Measurements from ENCODE around the gene CAMSAP1.

The CAMSAP1 gene

DNA sequence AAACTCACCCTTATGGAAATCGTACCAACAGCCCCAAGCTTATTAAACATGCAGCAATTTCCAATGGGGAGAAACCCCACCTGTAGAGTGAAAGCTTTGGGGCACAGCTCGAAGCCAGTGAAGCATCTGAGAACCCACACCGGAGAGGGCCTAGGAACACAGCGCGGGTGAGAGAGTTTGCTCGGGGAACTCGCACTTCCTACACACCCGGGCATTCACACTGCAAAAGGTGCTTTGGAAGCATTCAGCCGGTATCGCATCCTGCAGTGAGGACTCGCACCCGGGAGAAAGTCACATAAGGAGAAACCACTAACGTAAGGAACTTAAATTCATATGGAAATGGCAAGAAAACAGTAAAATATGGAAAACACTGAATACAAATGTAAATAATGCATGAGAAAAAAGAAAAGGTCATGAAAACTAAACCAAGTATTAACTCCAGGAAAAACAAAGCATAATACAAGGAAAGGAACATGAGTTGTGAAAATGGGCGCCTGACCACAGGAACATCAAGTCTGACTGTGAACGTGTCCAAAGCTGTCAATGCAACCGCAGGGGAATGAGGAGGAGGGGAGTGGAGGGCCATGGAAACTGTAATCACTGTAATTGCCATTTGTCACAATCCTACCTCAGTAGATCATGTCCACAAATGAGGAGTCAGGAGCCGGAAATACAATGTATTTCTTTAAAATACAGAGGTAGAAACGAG lies 28.7 kb downstream of the CAMSAP1 start:
- DNase-seq = no peak

GRCh38 chr9:135877791-135878527 lies 29.4 kb downstream of the CAMSAP1 start:
- DNase-seq = no peak

DNA sequence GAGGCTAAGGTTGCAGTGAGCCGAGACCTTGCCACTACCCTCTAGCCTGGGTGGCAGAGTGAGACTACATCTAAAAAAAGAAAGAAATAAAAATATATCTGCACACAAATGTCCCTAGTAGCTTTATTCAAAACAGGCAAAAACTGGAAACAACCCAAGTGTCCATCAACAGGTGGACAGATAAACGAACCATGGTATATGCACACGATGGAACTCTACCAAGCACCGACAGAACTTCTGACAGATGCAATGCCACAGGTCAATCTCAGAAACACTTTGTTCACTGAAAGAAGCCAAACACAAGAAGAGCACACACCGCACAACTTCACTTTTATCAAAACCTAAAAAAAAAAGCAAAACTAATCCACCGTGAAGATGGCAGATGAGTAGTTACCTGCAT lies 30.4 kb downstream of the CAMSAP1 start:
- no peak for DNase-seq

GRCh38 chr9:135874859-135875258 lies 32.5 kb downstream of the CAMSAP1 start:
- DNase-seq = no peak

- DNase-seq = no peak
These were observed 37.4 kb downstream of the CAMSAP1 start for GRCh38 chr9:135869909-135870308.

DNA sequence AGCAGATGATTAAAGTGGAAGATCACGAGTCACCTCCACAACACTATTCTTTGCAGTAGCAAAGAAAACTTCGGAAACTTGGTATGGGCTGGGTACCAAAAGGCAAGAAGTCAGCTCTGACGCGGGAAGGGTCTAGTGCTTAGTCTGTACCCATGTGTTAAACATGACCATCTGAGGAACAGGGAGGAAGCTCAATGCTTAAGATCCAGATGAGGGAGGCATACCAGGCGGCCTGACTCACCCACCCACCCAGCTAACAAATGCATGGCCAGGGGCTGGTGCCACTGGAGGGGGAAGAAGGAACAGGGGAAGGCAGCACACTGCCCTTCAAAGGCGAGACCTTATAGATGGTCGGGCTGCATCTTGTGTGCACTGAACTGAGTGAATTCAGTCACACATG lies 41.8 kb downstream of the CAMSAP1 start:
- DNase-seq = no peak

DNA sequence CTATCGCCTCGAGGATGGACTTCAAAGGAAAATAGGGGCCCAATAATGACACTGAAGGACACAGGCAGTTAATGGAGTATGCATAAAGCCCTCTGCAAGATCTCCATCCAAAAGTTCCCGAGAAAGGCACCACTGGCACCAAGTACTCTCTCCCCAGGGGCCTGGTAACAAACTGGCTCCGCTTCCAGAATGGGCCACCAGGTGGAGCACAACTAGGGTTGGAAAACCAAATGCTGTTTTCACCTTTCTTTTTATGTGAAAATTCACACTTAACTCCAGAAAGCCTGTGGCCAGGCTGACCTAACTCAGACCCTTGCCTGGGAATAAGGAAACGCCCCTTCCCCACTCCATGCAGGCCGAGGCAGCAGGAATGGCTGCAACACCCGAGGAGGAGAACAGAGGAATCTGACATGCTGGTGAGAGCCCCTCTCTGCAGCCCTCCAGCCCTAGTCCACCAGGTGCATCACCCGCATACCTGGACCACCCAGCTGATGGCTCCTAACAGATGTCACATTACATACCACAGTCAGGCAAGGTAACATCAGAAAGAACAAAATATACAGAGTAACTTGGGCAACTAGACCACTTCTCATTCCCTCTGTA lies 42.8 kb downstream of the CAMSAP1 start:
- no peak for DNase-seq

DNA sequence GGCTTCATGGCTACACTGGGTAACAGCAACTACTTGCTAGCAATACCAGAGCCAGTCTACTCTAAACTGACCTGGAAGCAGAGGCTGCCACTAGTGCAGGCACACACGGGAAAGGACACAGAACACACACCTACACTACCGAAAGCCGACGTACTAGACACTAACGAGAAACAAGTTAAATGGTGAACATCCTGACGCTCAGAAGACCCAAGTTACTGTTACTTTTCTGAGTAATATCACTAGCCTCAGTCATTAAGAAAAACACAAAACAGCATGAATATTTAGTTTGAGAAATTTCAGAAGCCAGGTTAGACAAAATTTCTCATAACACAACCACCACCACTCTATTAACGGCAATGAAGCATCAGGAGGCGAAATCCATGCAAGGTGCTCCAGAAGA lies 44.5 kb downstream of the CAMSAP1 start:
- no peak for DNase-seq

- DNase-seq = no peak
These were observed 48.7 kb downstream of the CAMSAP1 start for GRCh38 chr9:135858491-135859185.

DNA sequence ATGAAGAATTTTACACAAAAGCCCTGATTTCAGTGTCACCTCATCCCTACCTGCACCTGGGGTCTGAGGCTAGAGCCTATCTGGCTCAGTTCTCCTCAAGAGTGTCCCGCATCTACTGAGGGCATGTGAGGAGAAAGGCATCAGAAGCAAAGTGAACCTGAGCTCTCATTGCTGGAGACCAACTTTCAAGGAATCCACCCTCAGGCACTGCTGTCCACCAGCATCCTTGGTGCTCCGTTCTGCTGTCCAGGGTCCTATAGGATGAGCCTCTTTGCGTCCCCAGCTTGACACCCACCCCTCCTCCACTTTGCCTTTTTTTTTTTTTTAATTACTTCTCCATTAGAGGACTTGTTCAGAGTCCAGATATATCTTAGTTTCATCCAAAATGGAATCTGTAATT lies 49.5 kb downstream of the CAMSAP1 start:
- no peak for DNase-seq

DNA sequence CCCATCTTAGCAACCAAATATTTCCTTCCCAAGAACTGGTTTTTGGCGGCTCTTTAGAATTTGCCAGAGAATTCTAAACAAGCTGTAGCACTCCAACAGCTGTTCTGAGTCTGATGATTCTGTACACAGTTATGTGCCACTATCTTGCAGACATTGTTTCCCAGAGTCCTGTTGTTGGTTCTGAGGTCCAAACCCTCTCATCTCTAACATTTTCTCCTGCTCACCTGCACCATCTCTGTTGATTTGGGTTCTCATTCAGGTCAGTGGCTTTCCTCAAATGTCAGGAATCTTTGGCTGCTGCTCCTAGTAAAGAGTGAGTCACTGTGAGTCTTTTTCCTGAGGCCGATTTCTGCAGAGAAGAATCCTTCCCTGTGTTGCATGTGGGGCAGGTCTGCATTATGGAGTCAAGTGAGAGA lies 50.0 kb downstream of the CAMSAP1 start:
- no peak for DNase-seq

DNA sequence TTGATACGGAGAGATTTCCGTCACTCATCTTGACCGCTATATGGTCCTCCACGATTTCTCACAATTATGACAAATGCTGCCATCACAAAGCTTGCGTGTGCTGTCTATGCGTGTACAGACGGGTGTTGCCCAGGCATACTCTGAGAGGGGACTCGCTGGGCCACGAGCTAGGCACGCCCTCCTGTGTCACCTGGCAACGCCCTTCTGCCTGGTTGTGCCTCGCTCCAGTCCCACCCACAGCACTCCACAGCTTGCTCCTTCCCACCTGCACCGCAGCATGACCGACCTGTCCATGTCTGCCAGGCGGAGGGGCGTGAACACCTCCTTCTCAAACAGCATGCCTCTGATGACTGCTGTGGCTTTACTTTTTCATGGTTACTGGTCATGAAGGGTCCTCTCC lies 55.6 kb downstream of the CAMSAP1 start:
- DNase-seq = no peak

DNA sequence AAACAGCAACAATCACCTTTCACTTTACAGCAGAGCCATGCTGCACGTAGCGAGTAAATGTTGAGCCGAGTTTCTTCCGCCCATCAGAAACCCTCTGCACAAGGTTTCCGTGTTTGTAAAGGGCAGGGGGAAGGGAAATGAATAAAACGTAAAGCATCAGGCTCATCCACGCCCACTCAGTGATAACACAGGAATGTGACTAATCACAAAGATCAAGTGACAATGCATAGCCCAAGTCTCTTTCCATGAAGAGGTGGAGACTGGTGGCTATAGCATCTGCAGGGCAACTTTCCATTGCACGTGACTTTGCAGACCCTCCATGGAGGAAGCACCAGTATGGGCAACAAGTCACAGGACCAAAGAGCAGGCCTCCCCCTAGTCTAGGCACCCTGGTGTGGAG lies 56.6 kb downstream of the CAMSAP1 start:
- no peak for DNase-seq

DNA sequence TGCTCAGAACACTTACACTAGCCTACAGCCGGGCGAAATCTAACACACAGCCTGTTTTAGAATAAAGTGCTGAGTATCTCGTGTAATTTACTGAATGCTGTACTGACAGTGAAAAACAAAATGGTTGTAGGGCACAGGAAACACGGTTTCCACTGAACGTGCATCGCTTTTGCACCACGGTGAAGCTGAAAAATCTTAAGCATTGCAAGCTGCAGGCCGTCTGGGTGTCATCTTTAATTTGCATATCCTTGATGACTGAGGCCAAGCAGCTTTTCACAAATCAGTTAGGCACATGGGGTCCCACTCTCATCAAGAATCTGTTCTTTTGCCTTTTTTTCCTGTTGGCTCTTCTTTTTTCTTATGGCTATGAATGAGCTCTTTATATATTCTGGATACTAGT lies 58.2 kb downstream of the CAMSAP1 start:
- DNase-seq = no peak

GRCh38 chr9:135848341-135849047 lies 58.9 kb downstream of the CAMSAP1 start:
- no peak for DNase-seq

DNA sequence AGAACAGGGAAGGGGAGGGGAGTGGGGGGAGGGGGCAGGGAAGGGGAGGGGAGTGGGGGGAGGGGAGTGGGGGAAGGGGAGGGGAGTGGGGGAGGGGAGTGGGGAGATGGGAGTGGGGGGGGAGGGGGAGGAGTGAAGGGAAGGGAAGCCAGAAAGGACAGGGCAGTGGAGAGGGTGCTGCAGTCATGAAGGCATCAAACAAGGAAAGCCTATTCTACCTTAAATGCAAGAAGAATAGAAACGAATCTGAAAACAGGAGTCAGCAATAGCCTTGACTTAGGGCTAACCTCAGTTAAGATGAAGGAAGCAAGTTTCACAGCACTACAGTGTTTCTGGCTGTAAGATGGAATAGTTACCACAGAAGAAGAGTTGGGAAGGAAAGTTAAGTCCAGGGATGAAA lies 59.5 kb downstream of the CAMSAP1 start:
- no peak for DNase-seq

DNA sequence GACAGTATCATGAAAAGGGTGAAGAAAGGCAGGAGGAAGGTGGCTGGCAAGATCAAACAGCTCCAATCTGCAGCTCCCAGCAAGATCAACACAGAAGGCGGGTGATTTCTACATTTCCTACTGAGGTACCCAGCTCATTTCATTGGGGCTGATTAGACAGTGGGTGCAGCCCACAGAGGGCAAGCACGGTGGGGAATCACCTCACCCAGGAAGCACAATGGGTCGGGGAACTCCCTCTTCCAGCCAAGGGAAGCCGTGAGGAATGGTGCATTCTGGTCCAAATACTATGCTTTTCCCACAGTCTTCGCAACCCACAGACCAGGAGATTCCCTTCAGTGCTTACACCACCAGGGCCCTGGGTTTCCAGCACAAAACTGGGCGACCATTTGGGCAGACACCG lies 66.8 kb downstream of the CAMSAP1 start:
- DNase-seq = no peak

- DNase-seq = no peak
These were observed 67.2 kb downstream of the CAMSAP1 start for GRCh38 chr9:135840107-135840506.

GRCh38 chr9:135839516-135839915 lies 67.8 kb downstream of the CAMSAP1 start:
- no peak for DNase-seq

DNA sequence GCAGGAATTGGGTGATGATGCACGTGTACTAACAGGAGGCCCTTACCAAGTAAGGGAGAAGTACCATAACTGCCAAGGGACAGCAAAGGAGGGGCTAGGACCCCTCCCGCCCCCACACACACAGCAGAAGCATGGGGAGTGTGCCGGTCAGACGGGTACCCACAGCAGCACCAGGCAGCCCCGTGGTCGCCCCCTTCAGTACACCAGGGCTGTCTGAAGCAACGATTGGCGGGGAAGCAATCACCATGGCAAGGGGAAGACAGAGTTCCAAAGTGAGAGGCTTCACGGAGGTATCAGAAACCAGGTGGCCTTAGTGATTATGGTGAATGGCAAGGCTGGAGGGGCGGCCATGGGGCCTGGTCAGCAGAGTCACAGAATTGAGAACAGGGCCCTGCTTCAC lies 72.2 kb downstream of the CAMSAP1 start:
- DNase-seq = no peak

GRCh38 chr9:135833864-135834263 lies 73.5 kb downstream of the CAMSAP1 start:
- no peak for DNase-seq

DNA sequence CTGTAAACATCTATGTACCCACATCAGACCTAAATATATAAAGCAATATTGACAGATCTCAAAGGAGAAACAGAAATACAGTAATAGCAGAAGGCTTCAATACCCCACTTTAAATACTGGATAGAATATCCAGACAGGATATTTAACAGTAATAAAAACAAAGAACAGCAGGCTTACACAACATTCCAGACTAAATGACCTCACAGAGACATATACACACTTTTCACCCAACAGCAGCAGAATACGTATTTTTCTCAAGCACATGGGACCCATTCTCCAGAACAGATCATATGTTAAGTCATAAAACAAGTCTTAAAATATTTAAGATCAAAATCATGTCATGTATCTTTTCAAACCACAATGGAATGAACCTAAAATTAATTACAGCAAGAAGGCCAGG lies 76.8 kb downstream of the CAMSAP1 start:
- DNase-seq = no peak

- no peak for DNase-seq
These were observed 78.7 kb downstream of the CAMSAP1 start for GRCh38 chr9:135828656-135829055.
